Panc1 (cell line): Measurements from ENCODE around the gene VWDE. TPM values are rescaled to one million over a fixed set of nuclear protein-coding genes. Genes with fewer than 3 reads are reported as not detected.

Source experiments
- ATAC-seq: fragments of 200-7000 bp; cut with Tn5 transposase; 2 replicates; pipeline ENCODE4 v1.9.1; 2020; ENCODE audit warnings: mild to moderate bottlenecking, moderate library complexity
- BruUV-seq: library from RNA; stranded (reverse); fragments of 400-500 nt; replicated peaks from 2 replicates; lab custom pipeline; 2021; lab: Mats Ljungman, UMichigan
- CTCF ChIA-PET: fragments of 300-600 bp; sonication (Branson Sonifier 250); formaldehyde crosslinking; loops from one replicate; lab custom pipeline; 2022; ENCODE audit warnings: antibody characterized with exemption; lab: Charles Lee
- POLR2A ChIA-PET: fragments of 300-600 bp; sonication (Branson Sonifier 250); formaldehyde crosslinking; loops from one replicate; lab custom pipeline; 2022; ENCODE audit warnings: antibody characterized with exemption; lab: Charles Lee
- DNase-seq: peaks from one replicate; pipeline ENCODE4 v3.0.0-alpha.2; 2010; ENCODE audit warnings: low read depth, low spot score
- H3K27ac ChIP-seq: 2 replicates; pipeline ENCODE4 v1.5.1; 2011; ENCODE audit warnings: mild to moderate bottlenecking, low read length, inconsistent platforms
- H3K27me3 ChIP-seq: fragments of 200-500 bp; sonication (Bioruptor generic); 2 replicates; pipeline ENCODE4 v1.6.0; 2014; ENCODE audit warnings: low read length, inconsistent platforms; ENCODE audit not compliant: control insufficient read depth, insufficient read depth
- H3K36me3 ChIP-seq: fragments of 200-500 bp; sonication (Bioruptor generic); 2 replicates; pipeline ENCODE4 v1.5.1; 2014; ENCODE audit warnings: inconsistent platforms, mild to moderate bottlenecking, low read length, moderate library complexity; ENCODE audit not compliant: control insufficient read depth, insufficient read depth
- H3K4me1 ChIP-seq: 2 replicates; pipeline ENCODE4 v1.5.1; 2011; ENCODE audit warnings: inconsistent platforms, mild to moderate bottlenecking, low read length, moderate library complexity; ENCODE audit not compliant: control insufficient read depth, insufficient read depth
- H3K4me3 ChIP-seq, 2 experiments: 2 replicates each; pipeline ENCODE4 v1.5.1; 2011 to 2012; ENCODE audit warnings: low read depth in 2 of 2, low read length in 2 of 2, mild to moderate bottlenecking in 2 of 2, inconsistent platforms in 1 of 2, moderate library complexity in 1 of 2
- H3K9me3 ChIP-seq: fragments of 200-500 bp; sonication (Bioruptor generic); 2 replicates; pipeline ENCODE4 v1.5.1; 2014; ENCODE audit warnings: low read depth, mild to moderate bottlenecking, inconsistent platforms, low read length, moderate library complexity; ENCODE audit not compliant: control insufficient read depth, insufficient read depth
- POLR2AphosphoS5 ChIP-seq: IDR thresholded peaks from 2 replicates; pipeline ENCODE4 v1.6.1; 2012; ENCODE audit warnings: mild to moderate bottlenecking, low read depth, low read length, moderate library complexity
- SIN3A ChIP-seq: IDR thresholded peaks from 2 replicates; pipeline ENCODE4 v1.6.1; 2012; ENCODE audit warnings: low read depth, mild to moderate bottlenecking, low read length, moderate library complexity, borderline replicate concordance; ENCODE audit not compliant: insufficient read depth
- TCF7L2 ChIP-seq: IDR thresholded peaks from 2 replicates; pipeline ENCODE4 v1.6.1; 2011; ENCODE audit warnings: mild to moderate bottlenecking, low read depth, low read length, inconsistent platforms
- in situ Hi-C: cut with HindIII; loops from 2 replicates; pipeline ENCODE4 v1.10.0; 2016; ENCODE audit warnings: low sequenced_read_pairs, low pct_unique_long_range_greater_than_20kb
- intact Hi-C: fragments of 100-400 bp; cut with micrococcal nuclease; formaldehyde crosslinking; loops from one replicate; pipeline ENCODE4 v1.10.0; 2022; ENCODE audit not compliant: unreplicated experiment
- total RNA-seq: library from RNA; stranded (reverse); gene quantifications from one replicate; pipeline ENCODE4 v1.2.1, GENCODE V29; 2021; ENCODE audit not compliant: unreplicated experiment
- TF ChIP-seq, protein P1 (sequence below), 2 experiments: IDR thresholded peaks; 2 replicates each; pipeline ENCODE4 v1.6.1; 2011 to 2012; ENCODE audit warnings: low read depth in 2 of 2, control low read depth in 1 of 2, low read length in 1 of 2, mild to moderate bottlenecking in 1 of 2, moderate library complexity in 1 of 2; ENCODE audit not compliant: insufficient read depth in 1 of 2
- TF ChIP-seq, protein P2 (sequence below): fragments of 450-650 bp; IDR thresholded peaks from 2 replicates; pipeline ENCODE4 v1.5.1; 2017; ENCODE audit warnings: mild to moderate bottlenecking

Gene VWDE
- total RNA-seq, 1 experiment from 2014 or later, result 8.5 TPM

DNA sequence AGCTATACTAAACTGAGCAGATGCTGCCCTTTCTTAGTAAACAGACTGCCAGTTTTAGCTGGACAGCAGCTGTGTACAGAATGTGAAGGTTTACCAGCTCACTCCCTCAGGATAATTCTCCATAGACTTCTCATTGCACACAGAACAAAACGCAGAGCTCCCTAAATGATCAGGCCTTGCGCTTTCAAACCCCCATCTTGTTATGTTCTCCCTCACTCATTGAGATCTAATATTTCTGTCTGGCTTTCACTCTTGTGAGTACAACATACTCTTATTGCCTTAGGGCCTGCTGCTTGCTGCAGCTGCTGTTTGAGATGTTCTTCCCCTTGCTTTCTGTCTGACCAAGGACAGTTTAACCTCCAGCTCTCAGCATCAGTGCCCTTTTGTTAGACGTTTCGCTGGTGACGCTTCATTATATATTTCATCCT, 17.3 kb downstream of the VWDE start:
- Histone ChIP-seq H3K9me3 (no peaks in the 10 kb centered on the region), H3K4me1 (0 out of 2 replicates have a peak, but pooled peaks cover 3% of the 10 kb centered on the region), H3K36me3 (no peaks in the 10 kb centered on the region), H3K27ac (no peak overlapping the region), H3K27me3 (no peaks in the 10 kb centered on the region), H3K4me3 (no peak overlapping the region)
- intact Hi-C loops (loop anchor here (10.0 kb wide), 1 partner anchor 322 kb away; no protein-coding TSS in a partner anchor), in situ Hi-C loops (no loop called here)
- TF ChIP-seq, protein P1, sequence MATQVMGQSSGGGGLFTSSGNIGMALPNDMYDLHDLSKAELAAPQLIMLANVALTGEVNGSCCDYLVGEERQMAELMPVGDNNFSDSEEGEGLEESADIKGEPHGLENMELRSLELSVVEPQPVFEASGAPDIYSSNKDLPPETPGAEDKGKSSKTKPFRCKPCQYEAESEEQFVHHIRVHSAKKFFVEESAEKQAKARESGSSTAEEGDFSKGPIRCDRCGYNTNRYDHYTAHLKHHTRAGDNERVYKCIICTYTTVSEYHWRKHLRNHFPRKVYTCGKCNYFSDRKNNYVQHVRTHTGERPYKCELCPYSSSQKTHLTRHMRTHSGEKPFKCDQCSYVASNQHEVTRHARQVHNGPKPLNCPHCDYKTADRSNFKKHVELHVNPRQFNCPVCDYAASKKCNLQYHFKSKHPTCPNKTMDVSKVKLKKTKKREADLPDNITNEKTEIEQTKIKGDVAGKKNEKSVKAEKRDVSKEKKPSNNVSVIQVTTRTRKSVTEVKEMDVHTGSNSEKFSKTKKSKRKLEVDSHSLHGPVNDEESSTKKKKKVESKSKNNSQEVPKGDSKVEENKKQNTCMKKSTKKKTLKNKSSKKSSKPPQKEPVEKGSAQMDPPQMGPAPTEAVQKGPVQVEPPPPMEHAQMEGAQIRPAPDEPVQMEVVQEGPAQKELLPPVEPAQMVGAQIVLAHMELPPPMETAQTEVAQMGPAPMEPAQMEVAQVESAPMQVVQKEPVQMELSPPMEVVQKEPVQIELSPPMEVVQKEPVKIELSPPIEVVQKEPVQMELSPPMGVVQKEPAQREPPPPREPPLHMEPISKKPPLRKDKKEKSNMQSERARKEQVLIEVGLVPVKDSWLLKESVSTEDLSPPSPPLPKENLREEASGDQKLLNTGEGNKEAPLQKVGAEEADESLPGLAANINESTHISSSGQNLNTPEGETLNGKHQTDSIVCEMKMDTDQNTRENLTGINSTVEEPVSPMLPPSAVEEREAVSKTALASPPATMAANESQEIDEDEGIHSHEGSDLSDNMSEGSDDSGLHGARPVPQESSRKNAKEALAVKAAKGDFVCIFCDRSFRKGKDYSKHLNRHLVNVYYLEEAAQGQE (IDR thresholded peaks at IDR 0.05; ENCODE audit: insufficient read depth in 1 of 2, low read depth in 2 of 2, low read length in 1 of 2), result no peak
- TF ChIP-seq, protein P2, sequence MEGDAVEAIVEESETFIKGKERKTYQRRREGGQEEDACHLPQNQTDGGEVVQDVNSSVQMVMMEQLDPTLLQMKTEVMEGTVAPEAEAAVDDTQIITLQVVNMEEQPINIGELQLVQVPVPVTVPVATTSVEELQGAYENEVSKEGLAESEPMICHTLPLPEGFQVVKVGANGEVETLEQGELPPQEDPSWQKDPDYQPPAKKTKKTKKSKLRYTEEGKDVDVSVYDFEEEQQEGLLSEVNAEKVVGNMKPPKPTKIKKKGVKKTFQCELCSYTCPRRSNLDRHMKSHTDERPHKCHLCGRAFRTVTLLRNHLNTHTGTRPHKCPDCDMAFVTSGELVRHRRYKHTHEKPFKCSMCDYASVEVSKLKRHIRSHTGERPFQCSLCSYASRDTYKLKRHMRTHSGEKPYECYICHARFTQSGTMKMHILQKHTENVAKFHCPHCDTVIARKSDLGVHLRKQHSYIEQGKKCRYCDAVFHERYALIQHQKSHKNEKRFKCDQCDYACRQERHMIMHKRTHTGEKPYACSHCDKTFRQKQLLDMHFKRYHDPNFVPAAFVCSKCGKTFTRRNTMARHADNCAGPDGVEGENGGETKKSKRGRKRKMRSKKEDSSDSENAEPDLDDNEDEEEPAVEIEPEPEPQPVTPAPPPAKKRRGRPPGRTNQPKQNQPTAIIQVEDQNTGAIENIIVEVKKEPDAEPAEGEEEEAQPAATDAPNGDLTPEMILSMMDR, result no peak
- TF ChIP-seq POLR2AphosphoS5, result no peak
- DNase-seq, result no peak
- POLR2A ChIA-PET, result no interaction called here
- ATAC-seq, result no peak
- CTCF ChIA-PET, result interaction anchor here (1.5 kb wide), 1 partner anchor 72 kb away, joined by 7 read pairs; no protein-coding TSS in a partner anchor
- BruUV-seq, result no TSS peak

DNA sequence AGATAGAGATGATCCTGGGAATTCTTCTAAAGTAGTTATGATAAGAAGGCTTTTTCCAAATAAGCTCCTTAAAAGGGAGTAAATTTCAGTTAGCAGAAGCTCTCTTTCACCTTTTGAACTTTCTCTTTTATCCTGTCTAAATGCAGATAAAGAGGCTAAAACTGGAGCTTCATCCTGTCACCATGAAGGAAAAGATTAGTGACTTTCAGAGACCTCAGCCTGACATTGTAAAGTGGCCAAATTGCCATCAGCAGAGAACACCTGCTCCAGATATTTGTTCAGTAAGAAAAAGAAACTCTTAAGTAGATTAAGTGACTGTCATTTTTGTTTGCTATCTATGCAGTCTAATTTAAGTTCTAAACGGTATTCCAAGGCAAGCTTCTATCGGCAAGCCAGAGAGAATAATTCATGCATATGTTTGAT, 18.3 kb downstream of the VWDE start:
- Histone ChIP-seq H3K4me1 (0 out of 2 replicates have a peak, but pooled peaks cover 3% of the 10 kb centered on the region), H3K9me3 (no peaks in the 10 kb centered on the region), H3K36me3 (no peaks in the 10 kb centered on the region), H3K4me3 (no peak overlapping the region), H3K27ac (no peak overlapping the region), H3K27me3 (no peaks in the 10 kb centered on the region)
- BruUV-seq, result no TSS peak
- DNase-seq (no peak), ATAC-seq (no peak)
- POLR2A ChIA-PET, result interaction anchor here (0.6 kb wide), 1 partner anchor 320 kb away, joined by 4 read pairs; no protein-coding TSS in a partner anchor
- CTCF ChIA-PET, result interaction anchor here (1.5 kb wide), 1 partner anchor 73 kb away, joined by 7 read pairs; no protein-coding TSS in a partner anchor
- in situ Hi-C loops (no loop called here), intact Hi-C loops (loop anchor here (10.0 kb wide), 1 partner anchor 321 kb away; no protein-coding TSS in a partner anchor)
- TF ChIP-seq TCF7L2 (no peak), POLR2AphosphoS5 (no peak), SIN3A (no peak)
- TF ChIP-seq, protein P1 (IDR thresholded peaks at IDR 0.05; ENCODE audit: insufficient read depth in 1 of 2, low read depth in 2 of 2, low read length in 1 of 2), result no peak
- TF ChIP-seq, protein P2, result no peak
